Measurements from ENCODE around the gene TXLNB. TPM values are rescaled to one million over a fixed set of nuclear protein-coding genes. Genes with fewer than 3 reads are reported as not detected.

The TXLNB gene
- total and polyA plus RNA-seq, 2 of the 13 experiments (the other 11 are each of a cell fraction or from before 2014, with no cell fraction given) = not detected

- ChIA-PET POLR2A (no interaction called here), CTCF (ENCODE audit: low intra/inter-chr PET ratio, low total read pairs) (no interaction called here)
- H3K4me3 ChIP-seq (replicated peaks in 1 of 3; ENCODE audit: insufficient read depth in 1 of 3, low read depth in 2 of 3, low read length in 3 of 3) = no peak overlapping the region
- no peaks in the 10 kb centered on the region for H3K4me1 ChIP-seq (ENCODE audit: insufficient read depth, low read length)
- in situ Hi-C loops (cut with HindIII; ENCODE audit: extremely low pct_ligation_motif_present, low pct_unique_long_range_greater_than_20kb) (no loop called here), intact Hi-C loops (cut with micrococcal nuclease; ENCODE audit: unreplicated experiment) (no loop called here)
- no peak overlapping the region for H3K9ac ChIP-seq (ENCODE audit: insufficient read depth, low read depth, low read length)
- no peak overlapping the region for H2AFZ ChIP-seq (ENCODE audit: low read length)
- DNase-seq (ENCODE audit: low spot score) = no peak
- H3K9me3 ChIP-seq (ENCODE audit: low read length) = no peaks in the 10 kb centered on the region
- no peak for ATAC-seq
- no peaks in the 10 kb centered on the region for H3K36me3 ChIP-seq (replicated peaks in 1 of 2; ENCODE audit: control insufficient read depth in 1 of 2, insufficient read depth in 2 of 2, low read length in 2 of 2)
- no peak overlapping the region for H3K27ac ChIP-seq (ENCODE audit: extremely low read length, insufficient read depth, low read length)
- 6% methylated on average over 4 of the region's 4 CpGs for WGBS (ENCODE audit: low lambda C conversion rate)
- no TSS peak for BruUV-seq (replicated peaks)
- no peak for TF ChIP-seq TSC22D2 (CRISPR knock-in tag; IDR thresholded peaks at IDR 0.05; ENCODE audit: borderline replicate concordance)
- no peak overlapping the region for H3K4me2 ChIP-seq (ENCODE audit: low read depth, low read length)
- peaks cover 0 to 8% of the 10 kb centered on the region in 2 experiments; a peak in 1 of 5 replicates for H3K27me3 ChIP-seq (ENCODE audit: control insufficient read depth in 1 of 2, insufficient read depth in 2 of 2, low read length in 2 of 2)
- no peaks in the 10 kb centered on the region for H3K79me2 ChIP-seq (ENCODE audit: insufficient read depth, low read length)
- H4K20me1 ChIP-seq (ENCODE audit: insufficient read depth, low read length) = no peaks in the 10 kb centered on the region
- no peak for FAIRE-seq
Observed at GRCh38 chr6:139249395-139249794, 42.4 kb downstream of the TXLNB start.

- no peak for TF ChIP-seq POLR2G (IDR thresholded peaks at IDR 0.05; ENCODE audit: low read depth, low read length)
- TF ChIP-seq ZNF337 (CRISPR knock-in tag; IDR thresholded peaks at IDR 0.05; ENCODE audit: borderline replicate concordance, low read depth) = no peak
- TF ChIP-seq YEATS4 (CRISPR knock-in tag; IDR thresholded peaks at IDR 0.05; ENCODE audit: borderline replicate concordance) = no peak
- no peak for TF ChIP-seq NR1H2 (CRISPR knock-in tag; IDR thresholded peaks at IDR 0.05; ENCODE audit: borderline replicate concordance, low read depth)
- TF ChIP-seq ZNF546 (CRISPR knock-in tag; conservative IDR thresholded peaks at IDR 0.05) = no peak
- no peak for TF ChIP-seq IKZF4 (CRISPR knock-in tag; IDR thresholded peaks at IDR 0.05; ENCODE audit: borderline replicate concordance, low read depth, not compliant biosample characterization)
- no peak for TF ChIP-seq ZSCAN21 (CRISPR knock-in tag; IDR thresholded peaks at IDR 0.05; ENCODE audit: borderline replicate concordance)
- TF ChIP-seq, protein P1, sequence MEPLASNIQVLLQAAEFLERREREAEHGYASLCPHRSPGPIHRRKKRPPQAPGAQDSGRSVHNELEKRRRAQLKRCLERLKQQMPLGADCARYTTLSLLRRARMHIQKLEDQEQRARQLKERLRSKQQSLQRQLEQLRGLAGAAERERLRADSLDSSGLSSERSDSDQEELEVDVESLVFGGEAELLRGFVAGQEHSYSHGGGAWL (CRISPR knock-in tag; IDR thresholded peaks at IDR 0.05) = no peak
- DNase-seq (ENCODE audit: low spot score) (no peak), ATAC-seq (no peak), FAIRE-seq (no peak)
- Histone ChIP-seq H3K27ac (ENCODE audit: extremely low read length, insufficient read depth, low read length) (no peak overlapping the region), H3K9me3 (ENCODE audit: low read length) (no peaks in the 10 kb centered on the region), H3K4me3 (replicated peaks in 1 of 3; ENCODE audit: insufficient read depth in 1 of 3, low read depth in 2 of 3, low read length in 3 of 3) (no peak overlapping the region), H3K9ac (ENCODE audit: insufficient read depth, low read depth, low read length) (no peak overlapping the region), H2AFZ (ENCODE audit: low read length) (no peak overlapping the region), H3K4me1 (ENCODE audit: insufficient read depth, low read length) (no peaks in the 10 kb centered on the region), H3K79me2 (ENCODE audit: insufficient read depth, low read length) (no peaks in the 10 kb centered on the region), H3K36me3 (replicated peaks in 1 of 2; ENCODE audit: control insufficient read depth in 1 of 2, insufficient read depth in 2 of 2, low read length in 2 of 2) (no peaks in the 10 kb centered on the region), H3K27me3 (ENCODE audit: control insufficient read depth in 1 of 2, insufficient read depth in 2 of 2, low read length in 2 of 2) (peaks cover 0 to 8% of the 10 kb centered on the region in 2 experiments; a peak in 1 of 5 replicates), H4K20me1 (ENCODE audit: insufficient read depth, low read length) (no peaks in the 10 kb centered on the region), H3K4me2 (ENCODE audit: low read depth, low read length) (no peak overlapping the region)
- in situ Hi-C loops (cut with HindIII; ENCODE audit: extremely low pct_ligation_motif_present, low pct_unique_long_range_greater_than_20kb) = no loop called here
- ChIA-PET POLR2A (no interaction called here), CTCF (ENCODE audit: low intra/inter-chr PET ratio, low total read pairs) (no interaction called here)
- BruUV-seq (replicated peaks) = no TSS peak
- 13% methylated on average over 3 of the region's 3 CpGs for WGBS (ENCODE audit: low lambda C conversion rate)
- intact Hi-C loops (cut with micrococcal nuclease; ENCODE audit: unreplicated experiment) = no loop called here
Observed at GRCh38 chr6:139248911-139249310, 42.9 kb downstream of the TXLNB start.

Measured in HepG2 (cell line).